GM12874 (cell line): ENCODE results near the gene BMPR2.

Experiments
- CTCF ChIP-seq: IDR thresholded peaks from 2 replicates; pipeline ENCODE4 v1.5.1; 2011; ENCODE audit warnings: low read depth, mild to moderate bottlenecking, control low read depth, low read length, moderate library complexity; ENCODE audit not compliant: insufficient read depth

BMPR2 gene

GRCh38 chr2:202375033-202375608, 1.0 kb upstream of the BMPR2 start:
- no peak for TF ChIP-seq CTCF

GRCh38 chr2:202376460-202377206, 506 bp downstream of the BMPR2 start:
- no peak for TF ChIP-seq CTCF

- no peak for TF ChIP-seq CTCF
Observed at GRCh38 chr2:202377207-202377761, 1.2 kb downstream of the BMPR2 start.

GRCh38 chr2:202378001-202378400, 1.9 kb downstream of the BMPR2 start:
- TF ChIP-seq CTCF, result no peak

- no peak for TF ChIP-seq CTCF
Observed at GRCh38 chr2:202378662-202379358, 2.7 kb downstream of the BMPR2 start.

- TF ChIP-seq CTCF, result no peak
Observed at GRCh38 chr2:202382684-202383083, 6.6 kb downstream of the BMPR2 start.

- no peak for TF ChIP-seq CTCF
Observed at GRCh38 chr2:202387608-202388342, 11.6 kb downstream of the BMPR2 start.
